Ishikawa (cell line): ENCODE results near the gene STEAP3.

ENCODE experiments used
- CEBPB ChIP-seq: IDR thresholded peaks from 2 replicates; pipeline ENCODE4 v1.6.1; 2012
- EGR1 ChIP-seq: IDR thresholded peaks from 2 replicates; pipeline ENCODE4 v1.6.1; 2012
- TF ChIP-seq, protein P1 (sequence below): IDR thresholded peaks from 2 replicates; pipeline ENCODE4 v1.6.1; 2012; ENCODE audit warnings: low read depth, mild to moderate bottlenecking

GRCh38 chr2:119233326-119234020, 9.8 kb downstream of the STEAP3 start:
- TF ChIP-seq, protein P1, sequence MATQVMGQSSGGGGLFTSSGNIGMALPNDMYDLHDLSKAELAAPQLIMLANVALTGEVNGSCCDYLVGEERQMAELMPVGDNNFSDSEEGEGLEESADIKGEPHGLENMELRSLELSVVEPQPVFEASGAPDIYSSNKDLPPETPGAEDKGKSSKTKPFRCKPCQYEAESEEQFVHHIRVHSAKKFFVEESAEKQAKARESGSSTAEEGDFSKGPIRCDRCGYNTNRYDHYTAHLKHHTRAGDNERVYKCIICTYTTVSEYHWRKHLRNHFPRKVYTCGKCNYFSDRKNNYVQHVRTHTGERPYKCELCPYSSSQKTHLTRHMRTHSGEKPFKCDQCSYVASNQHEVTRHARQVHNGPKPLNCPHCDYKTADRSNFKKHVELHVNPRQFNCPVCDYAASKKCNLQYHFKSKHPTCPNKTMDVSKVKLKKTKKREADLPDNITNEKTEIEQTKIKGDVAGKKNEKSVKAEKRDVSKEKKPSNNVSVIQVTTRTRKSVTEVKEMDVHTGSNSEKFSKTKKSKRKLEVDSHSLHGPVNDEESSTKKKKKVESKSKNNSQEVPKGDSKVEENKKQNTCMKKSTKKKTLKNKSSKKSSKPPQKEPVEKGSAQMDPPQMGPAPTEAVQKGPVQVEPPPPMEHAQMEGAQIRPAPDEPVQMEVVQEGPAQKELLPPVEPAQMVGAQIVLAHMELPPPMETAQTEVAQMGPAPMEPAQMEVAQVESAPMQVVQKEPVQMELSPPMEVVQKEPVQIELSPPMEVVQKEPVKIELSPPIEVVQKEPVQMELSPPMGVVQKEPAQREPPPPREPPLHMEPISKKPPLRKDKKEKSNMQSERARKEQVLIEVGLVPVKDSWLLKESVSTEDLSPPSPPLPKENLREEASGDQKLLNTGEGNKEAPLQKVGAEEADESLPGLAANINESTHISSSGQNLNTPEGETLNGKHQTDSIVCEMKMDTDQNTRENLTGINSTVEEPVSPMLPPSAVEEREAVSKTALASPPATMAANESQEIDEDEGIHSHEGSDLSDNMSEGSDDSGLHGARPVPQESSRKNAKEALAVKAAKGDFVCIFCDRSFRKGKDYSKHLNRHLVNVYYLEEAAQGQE = no peak
- TF ChIP-seq CEBPB = no peak
- TF ChIP-seq EGR1 = no peak
